Hepatocyte (in vitro differentiated cells): ENCODE results near the gene IGSF22. TPM values are rescaled to one million over a fixed set of nuclear protein-coding genes. Genes with fewer than 3 reads are reported as not detected.
"Not testable (repeated sequence)": the region's sequence is repeated elsewhere in the genome, so short reads cannot be mapped to it uniquely, and the experiment has no call there.

Experiments
- DNase-seq: peaks from one replicate; pipeline ENCODE4 v3.0.0-alpha.2; 2016; ENCODE audit warnings: low spot score
- H2AFZ ChIP-seq: fragments of 200-600 bp; sonication (generic); 2 replicates; pipeline ENCODE4 v1.6.0; 2016; ENCODE audit warnings: antibody characterized with exemption, mild to moderate bottlenecking
- H3K27ac ChIP-seq: fragments of 200-600 bp; sonication (generic); 2 replicates; pipeline ENCODE4 v1.5.1; 2016; ENCODE audit warnings: mild to moderate bottlenecking
- H3K27me3 ChIP-seq: fragments of 200-600 bp; sonication (generic); 2 replicates; pipeline ENCODE4 v1.6.1; 2016
- H3K36me3 ChIP-seq: fragments of 200-600 bp; sonication (generic); replicated peaks from 2 replicates; pipeline ENCODE4 v1.5.1; 2016; ENCODE audit warnings: low read depth; ENCODE audit not compliant: insufficient read depth
- H3K4me1 ChIP-seq: fragments of 200-600 bp; sonication (generic); 2 replicates; pipeline ENCODE4 v1.5.1; 2016; ENCODE audit warnings: mild to moderate bottlenecking, moderate library complexity; ENCODE audit not compliant: insufficient read depth
- H3K4me2 ChIP-seq: fragments of 200-600 bp; sonication (generic); 2 replicates; pipeline ENCODE4 v1.6.0; 2016
- H3K4me3 ChIP-seq: fragments of 200-600 bp; sonication (generic); 2 replicates; pipeline ENCODE4 v1.5.1; 2016; ENCODE audit warnings: mild to moderate bottlenecking
- H3K79me2 ChIP-seq: fragments of 200-600 bp; sonication (generic); 2 replicates; pipeline ENCODE4 v1.6.0; 2017; ENCODE audit warnings: mild to moderate bottlenecking
- H3K9me2 ChIP-seq: fragments of 200-600 bp; sonication (generic); replicated peaks from 2 replicates; pipeline ENCODE4 v1.6.0; 2017; ENCODE audit warnings: mild to moderate bottlenecking; ENCODE audit not compliant: insufficient read depth
- H3K9me3 ChIP-seq: fragments of 200-600 bp; sonication (generic); 2 replicates; pipeline ENCODE4 v1.5.1; 2016; ENCODE audit warnings: low read depth, mild to moderate bottlenecking
- H4K20me1 ChIP-seq: fragments of 200-600 bp; sonication (generic); 2 replicates; pipeline ENCODE4 v1.6.0; 2016; ENCODE audit warnings: mild to moderate bottlenecking; ENCODE audit not compliant: insufficient read depth, poor library complexity, severe bottlenecking
- CTCF ChIP-seq: fragments of 200-600 bp; sonication (generic); IDR thresholded peaks from 2 replicates; pipeline ENCODE4 v1.5.1; 2016; ENCODE audit warnings: antibody characterized with exemption, mild to moderate bottlenecking; ENCODE audit not compliant: poor library complexity
- EZH2 ChIP-seq: fragments of 200-600 bp; sonication (generic); IDR thresholded peaks from 2 replicates; pipeline ENCODE4 v1.6.1; 2016; ENCODE audit warnings: antibody characterized with exemption, mild to moderate bottlenecking, borderline replicate concordance
- EZH2phosphoT487 ChIP-seq: fragments of 200-600 bp; sonication (generic); IDR thresholded peaks from one replicate; pipeline ENCODE4 v1.6.1; 2018; ENCODE audit warnings: antibody characterized with exemption, mild to moderate bottlenecking, low read depth, moderate library complexity; ENCODE audit not compliant: unreplicated experiment, severe bottlenecking
- WGBS: methylation state at CpG from one replicate; pipeline ENCODE4 v1.1.6; 2016; ENCODE audit warnings: low lambda C conversion rate; ENCODE audit errors: missing lambda C conversion rate; 5-methylcytosine and 5-hydroxymethylcytosine counted together
- polyA plus RNA-seq: library from polyadenylated mRNA; unstranded; fragments of >200 nt; fragmentation: Nextera tagmentation; extraction: Ambion mirVana; gene quantifications from 2 replicates; pipeline ENCODE4 v1.2.1, GENCODE V29; 2016
- total RNA-seq: library from RNA; depleted of rRNA; stranded (reverse); fragments of >200 nt; gene quantifications from 2 replicates; pipeline ENCODE4 v1.2.3, GENCODE V29; 2014

IGSF22 gene
- total and polyA plus RNA-seq, 2 experiments from 2014 or later, result not detected

- Histone ChIP-seq H3K4me1 (no peaks in the 10 kb centered on the region), H3K27me3 (no peaks in the 10 kb centered on the region), H3K4me2 (no peak overlapping the region), H2AFZ (no peak overlapping the region), H3K36me3 (no peaks in the 10 kb centered on the region), H3K27ac (no peak overlapping the region), H3K79me2 (no peaks in the 10 kb centered on the region), H3K4me3 (no peak overlapping the region), H4K20me1 (no peaks in the 10 kb centered on the region), H3K9me2 (no peaks in the 10 kb centered on the region), H3K9me3 (no peaks in the 10 kb centered on the region)
- TF ChIP-seq EZH2phosphoT487, result no peak
- no peak for TF ChIP-seq CTCF
- no peak for TF ChIP-seq EZH2
- DNase-seq, result no peak
- WGBS, result 74% methylated on average over 4 of the region's 4 CpGs
Observed at GRCh38 chr11:18669711-18670110, 56.3 kb downstream of the IGSF22 start.

DNA sequence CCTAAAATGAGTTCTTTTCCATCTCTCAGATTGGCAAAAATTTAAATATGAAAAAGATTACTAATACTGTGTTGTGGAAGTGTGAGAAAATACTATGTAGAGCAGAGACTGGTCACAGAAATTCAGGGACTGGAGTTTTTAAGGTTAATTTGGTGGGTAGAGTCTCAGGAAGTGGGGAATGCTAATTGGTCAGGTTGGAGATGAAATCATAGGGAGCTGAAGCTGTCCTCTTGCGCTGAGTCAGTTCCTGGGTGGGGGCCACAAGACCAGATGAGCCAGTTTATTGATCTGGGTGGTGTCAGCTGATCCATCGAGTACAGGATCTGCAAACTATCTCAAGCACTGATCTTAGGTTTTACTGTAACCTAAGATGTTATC is 56.8 kb downstream of the IGSF22 start:
- Histone ChIP-seq H3K4me3 (no peak overlapping the region), H3K4me1 (no peaks in the 10 kb centered on the region), H4K20me1 (no peaks in the 10 kb centered on the region), H3K9me3 (no peaks in the 10 kb centered on the region), H3K36me3 (no peaks in the 10 kb centered on the region), H3K4me2 (no peak overlapping the region), H3K27me3 (no peaks in the 10 kb centered on the region), H3K27ac (no peak overlapping the region), H3K9me2 (no peaks in the 10 kb centered on the region), H2AFZ (no peak overlapping the region), H3K79me2 (no peaks in the 10 kb centered on the region)
- no peak for TF ChIP-seq EZH2
- WGBS, result 12% methylated on average over 2 of the region's 2 CpGs
- no peak for DNase-seq

DNA sequence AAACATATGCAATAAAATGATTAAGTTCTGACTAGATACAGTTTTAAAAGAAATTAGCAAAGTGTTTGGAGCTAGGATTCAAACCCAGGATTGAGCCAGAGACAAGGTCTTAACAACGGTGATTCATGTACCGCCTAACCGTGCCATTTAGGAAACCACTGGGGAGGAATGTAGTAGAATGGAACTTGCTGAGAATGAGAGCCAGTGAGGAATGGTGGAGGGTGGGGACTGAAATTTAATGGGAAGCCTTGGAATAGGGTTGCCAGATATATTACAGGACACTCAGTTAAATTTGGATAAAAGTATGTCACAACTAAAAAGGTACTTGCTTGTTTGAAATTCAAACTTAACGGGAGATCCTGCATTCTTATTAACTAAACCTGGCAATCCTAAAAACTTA is 57.9 kb downstream of the IGSF22 start:
- Histone ChIP-seq H4K20me1 (no peaks in the 10 kb centered on the region), H2AFZ (no peak overlapping the region), H3K79me2 (no peaks in the 10 kb centered on the region), H3K4me3 (no peak overlapping the region), H3K4me1 (no peaks in the 10 kb centered on the region), H3K9me3 (no peaks in the 10 kb centered on the region), H3K4me2 (no peak overlapping the region), H3K36me3 (no peaks in the 10 kb centered on the region), H3K27me3 (no peaks in the 10 kb centered on the region), H3K27ac (no peak overlapping the region), H3K9me2 (no peaks in the 10 kb centered on the region)
- DNase-seq, result no peak
- no peak for TF ChIP-seq EZH2
- TF ChIP-seq CTCF, result no peak
- TF ChIP-seq EZH2phosphoT487, result no peak
- 89% methylated on average over 4 of the region's 4 CpGs for WGBS

DNA sequence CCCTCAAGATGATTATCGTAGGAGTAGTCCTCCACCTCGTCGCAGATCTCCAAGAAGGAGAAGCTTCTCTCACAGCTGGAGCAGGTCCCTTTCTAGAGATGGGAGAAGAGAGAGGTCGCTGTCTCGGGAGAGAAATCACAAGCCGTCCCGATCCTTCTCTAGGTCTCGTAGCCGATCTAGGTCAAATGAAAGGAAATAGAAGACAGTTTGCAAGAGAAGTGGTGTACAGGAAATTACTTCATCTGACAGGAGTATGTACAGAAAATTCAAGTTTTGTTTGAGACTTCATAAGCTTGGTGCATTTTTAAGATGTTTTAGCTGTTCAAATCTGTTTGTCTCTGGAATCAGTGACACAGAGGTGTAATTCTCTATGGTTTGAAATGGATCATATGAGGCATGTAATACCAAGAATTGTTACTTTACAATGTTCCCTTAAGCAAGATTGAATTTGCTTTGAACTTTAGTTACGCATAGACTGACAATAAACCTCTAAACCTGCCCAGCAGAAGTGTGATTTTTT is 60.6 kb downstream of the IGSF22 start:
- not testable (repeated sequence) for H3K4me1 ChIP-seq, DNase-seq, H3K9me2 ChIP-seq, H3K36me3 ChIP-seq, H3K4me3 ChIP-seq, H2AFZ ChIP-seq, H4K20me1 ChIP-seq, H3K27me3 ChIP-seq, H3K79me2 ChIP-seq, H3K27ac ChIP-seq, H3K9me3 ChIP-seq, H3K4me2 ChIP-seq
- WGBS, result 88% methylated on average over 10 of the region's 10 CpGs

GRCh38 chr11:18657673-18658072 is 68.3 kb downstream of the IGSF22 start:
- no peak overlapping the region for H3K4me3 ChIP-seq
- no peaks in the 10 kb centered on the region for H3K27me3 ChIP-seq
- no peaks in the 10 kb centered on the region for H3K9me2 ChIP-seq
- H3K27ac ChIP-seq, result no peak overlapping the region
- H3K79me2 ChIP-seq, result no peaks in the 10 kb centered on the region
- 88% methylated on average over 5 of the region's 5 CpGs for WGBS
- no peaks in the 10 kb centered on the region for H3K36me3 ChIP-seq
- no peak for DNase-seq
- no peaks in the 10 kb centered on the region for H4K20me1 ChIP-seq
- TF ChIP-seq EZH2phosphoT487 (no peak), EZH2 (no peak), CTCF (no peak)
- no peak overlapping the region for H2AFZ ChIP-seq
- no peaks in the 10 kb centered on the region for H3K9me3 ChIP-seq
- H3K4me1 ChIP-seq, result no peaks in the 10 kb centered on the region
- no peak overlapping the region for H3K4me2 ChIP-seq
